Fibroblast of skin of left biceps (primary cell): ENCODE data around the gene TMPRSS9.

Experiments used
- DNase-seq, 2 experiments: peaks; one replicate each; pipeline ENCODE4 v3.0.0-alpha.2; 2013; ENCODE audit warnings: low read depth in 2 of 2

TMPRSS9 gene

DNA sequence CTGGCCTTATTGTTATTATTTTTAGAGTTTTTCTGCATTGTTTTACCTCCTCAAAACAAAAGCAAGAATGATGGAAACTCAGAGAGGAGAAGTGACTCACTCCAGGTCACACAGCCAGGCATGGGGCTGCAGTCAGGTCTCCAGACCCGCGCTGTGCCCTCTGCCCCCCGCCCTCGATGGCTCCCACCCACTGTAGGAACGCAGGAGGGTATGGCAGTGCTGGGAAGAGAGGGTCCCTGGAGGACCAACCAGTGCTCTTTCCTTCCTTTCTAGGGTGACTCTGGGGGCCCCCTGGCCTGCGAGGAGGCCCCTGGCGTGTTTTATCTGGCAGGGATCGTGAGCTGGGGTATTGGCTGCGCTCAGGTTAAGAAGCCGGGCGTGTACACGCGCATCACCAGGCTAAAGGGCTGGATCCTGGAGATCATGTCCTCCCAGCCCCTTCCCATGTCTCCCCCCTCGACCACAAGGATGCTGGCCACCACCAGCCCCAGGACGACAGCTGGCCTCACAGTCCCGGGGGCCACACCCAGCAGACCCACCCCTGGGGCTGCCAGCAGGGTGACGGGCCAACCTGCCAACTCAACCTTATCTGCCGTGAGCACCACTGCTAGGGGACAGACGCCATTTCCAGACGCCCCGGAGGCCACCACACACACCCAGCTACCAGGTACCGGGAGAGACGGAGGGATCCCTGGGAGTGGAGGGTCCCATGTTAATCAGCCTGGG is 61.7 kb downstream of the TMPRSS9 start:
- DNase-seq: no peak

- no peak for DNase-seq
Measured at GRCh38 chr19:2423071-2423914, 63.2 kb downstream of the TMPRSS9 start.

DNA sequence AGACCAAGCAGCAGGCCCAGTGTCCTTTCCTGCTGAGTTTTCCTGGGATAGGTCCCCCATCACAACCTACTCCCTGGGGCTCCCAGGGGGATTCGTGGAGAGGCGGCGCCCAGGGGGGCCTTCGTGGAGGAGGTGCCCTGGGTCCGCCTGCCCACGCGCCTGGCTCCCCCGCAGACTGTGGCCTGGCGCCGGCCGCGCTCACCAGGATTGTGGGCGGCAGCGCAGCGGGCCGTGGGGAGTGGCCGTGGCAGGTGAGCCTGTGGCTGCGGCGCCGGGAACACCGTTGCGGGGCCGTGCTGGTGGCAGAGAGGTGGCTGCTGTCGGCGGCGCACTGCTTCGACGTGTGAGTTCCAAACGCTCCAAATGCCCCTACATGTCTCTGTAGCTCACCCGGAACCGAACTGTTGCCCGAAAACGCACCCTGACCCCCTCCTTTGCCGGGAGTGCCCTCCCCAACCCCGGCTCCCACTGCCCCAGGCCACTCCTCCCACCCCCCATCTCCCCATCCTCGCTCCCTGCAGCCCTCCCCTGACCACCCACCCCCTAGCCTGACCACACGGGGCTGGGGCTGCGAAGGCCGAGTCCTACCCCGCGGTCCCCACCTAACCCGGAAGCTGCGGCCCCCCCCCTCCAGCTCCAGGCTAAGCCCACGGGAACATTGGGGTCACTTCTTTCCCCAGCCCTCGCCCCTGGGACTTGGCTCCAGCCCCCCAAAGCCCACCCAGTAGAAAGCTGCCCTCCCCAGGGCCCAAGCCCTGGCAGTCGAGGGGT is 64.0 kb downstream of the TMPRSS9 start:
- DNase-seq: no peak

GRCh38 chr19:2424686-2425621 is 64.9 kb downstream of the TMPRSS9 start:
- peak; percentile 23 to 37 for DNase-seq

DNA sequence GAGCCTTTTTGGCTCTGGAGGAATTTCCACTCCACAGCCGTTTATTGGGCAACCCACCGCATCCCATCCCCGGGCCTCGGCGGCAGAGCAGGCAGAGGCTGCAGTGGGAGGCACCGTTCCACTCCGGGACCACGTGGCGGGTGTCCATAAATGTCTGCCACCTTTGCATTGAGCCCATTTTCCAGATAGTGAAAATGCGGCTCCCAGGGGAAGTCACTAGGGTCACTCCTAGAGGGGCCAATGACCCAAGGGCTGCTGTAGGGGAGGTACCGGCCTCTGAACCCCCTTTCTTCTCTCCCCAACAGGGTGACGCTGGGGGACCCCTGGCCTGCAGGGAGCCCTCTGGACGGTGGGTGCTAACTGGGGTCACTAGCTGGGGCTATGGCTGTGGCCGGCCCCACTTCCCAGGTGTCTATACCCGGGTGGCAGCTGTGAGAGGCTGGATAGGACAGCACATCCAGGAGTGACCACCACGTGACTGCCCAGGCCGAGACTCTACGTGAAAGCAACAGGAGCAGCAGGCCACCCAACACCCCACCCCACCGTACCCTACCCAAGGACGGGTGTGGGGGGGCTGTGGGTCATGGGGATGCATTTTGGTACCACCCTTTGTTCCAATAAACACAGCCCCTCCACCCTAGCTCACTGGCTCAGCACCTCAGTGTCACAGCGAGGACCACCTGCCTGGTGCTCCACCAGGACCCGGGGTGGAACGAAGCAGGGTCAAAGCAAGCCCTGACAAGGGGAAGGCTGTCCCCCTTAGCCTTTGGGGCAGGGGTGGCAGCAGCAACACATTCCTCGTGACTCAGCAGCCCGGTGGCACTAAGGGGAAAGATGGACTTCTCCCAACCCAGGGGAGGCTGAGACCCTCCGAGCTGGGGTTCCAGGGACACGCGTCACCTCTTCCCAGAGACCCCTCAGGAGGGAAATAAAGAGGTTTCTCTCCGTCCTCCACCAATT is 65.8 kb downstream of the TMPRSS9 start:
- no peak for DNase-seq

DNA sequence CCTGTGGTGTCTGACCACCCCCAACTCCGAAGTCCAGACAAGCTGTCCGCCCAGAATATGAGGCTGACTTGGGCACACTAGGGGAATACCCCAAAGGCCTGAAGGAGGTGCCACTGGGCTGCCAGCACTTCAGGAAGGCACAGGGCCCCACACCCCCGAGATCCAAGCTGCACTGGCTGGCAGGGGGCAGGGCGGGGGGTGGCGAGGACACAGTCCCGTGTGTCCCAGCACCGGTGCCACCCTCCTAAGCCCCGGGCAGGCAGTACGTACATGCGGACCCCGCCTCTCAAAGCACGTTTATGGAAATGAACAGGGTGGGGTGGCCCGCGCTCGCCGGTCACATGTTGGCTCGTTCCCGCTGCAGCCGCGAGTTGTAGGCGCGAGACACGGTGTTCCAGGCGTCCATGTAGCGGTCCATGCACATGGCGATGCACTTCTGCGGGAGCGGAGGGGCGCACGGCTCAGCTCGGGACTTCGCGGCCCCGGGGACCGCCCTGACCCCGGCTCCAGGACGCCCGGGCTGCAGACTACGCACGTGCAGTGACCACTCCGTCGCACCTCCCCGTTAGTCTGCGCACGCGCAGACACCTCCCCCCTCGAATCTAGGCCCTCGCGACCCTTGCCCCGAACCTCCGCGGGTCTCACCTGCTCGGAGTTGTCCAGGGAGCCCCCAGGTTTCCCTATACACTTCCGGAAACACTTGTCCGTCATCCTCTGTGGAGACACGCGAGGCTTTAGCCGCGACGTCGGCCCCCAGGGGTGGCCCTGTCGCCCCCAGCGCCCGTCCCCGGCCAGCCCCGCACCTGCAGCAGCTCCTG is 66.8 kb downstream of the TMPRSS9 start:
- no peak for DNase-seq

DNA sequence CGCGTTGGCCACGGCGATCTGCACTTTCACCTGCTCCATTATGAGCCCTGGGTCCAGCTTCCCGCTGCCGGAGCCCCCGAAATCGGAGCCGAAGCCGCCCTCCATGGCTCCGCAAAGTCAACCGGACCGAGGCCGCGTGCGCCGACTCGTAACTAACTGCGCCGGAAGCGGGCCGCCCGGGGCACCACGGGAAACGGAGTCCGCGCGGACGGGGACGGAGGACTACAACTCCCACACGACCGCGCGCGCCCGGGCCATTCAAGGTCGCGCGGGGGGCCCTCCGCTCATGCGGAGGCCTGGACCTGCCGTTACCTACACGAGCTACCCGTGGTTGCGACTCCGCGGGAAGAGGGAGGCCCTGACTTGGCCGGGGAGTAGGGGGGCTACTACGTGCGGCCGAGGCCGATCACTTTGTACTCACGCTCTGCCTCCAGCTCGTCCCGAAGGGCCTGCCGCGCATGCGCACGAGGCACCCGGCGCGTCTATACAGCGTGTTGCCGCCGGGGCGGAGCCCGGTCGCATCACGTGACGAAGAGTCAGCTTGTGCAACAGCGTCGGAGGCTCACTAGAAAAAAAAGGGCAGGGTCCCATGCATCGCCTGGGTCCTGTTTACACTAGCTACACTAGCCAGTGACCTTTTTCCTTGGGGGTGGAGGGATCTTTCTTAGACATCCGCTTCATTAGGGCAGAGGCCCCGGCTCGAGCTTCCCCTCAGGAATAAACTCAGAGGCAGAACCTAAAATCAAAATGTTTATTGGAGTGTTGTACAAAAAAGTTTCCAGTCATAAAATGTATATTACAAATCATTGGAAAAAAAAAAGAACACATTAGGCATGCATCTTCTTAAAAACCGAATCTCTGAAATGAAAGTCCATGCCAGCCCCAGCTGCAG is 67.6 kb downstream of the TMPRSS9 start, which contains the start of gene TIMM13:
TIMM13 (minus strand) TSS at position 158 of the 892 bp plus-strand sequence; CDS start at position 105, 53 bp downstream.
- peak; percentile 87 for DNase-seq

DNA sequence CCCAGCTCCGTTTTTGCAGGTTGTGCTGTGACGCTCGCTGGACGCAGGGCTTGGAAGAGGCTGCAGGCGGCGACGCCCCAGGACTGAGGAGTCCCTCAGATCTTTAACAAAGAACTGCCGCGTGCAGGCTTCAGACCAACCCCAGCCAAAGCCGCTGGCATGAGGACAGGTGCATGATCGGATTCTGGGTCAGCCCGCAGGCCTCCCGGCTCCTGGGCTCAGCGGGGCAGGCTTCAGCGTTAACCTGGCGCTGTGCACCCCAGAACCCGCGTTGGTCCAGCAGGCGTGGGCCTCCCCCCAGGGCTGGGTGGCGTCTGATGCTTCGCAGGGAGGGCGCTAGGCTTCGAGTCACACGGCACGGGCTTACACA is 68.2 kb downstream of the TMPRSS9 start:
- DNase-seq: no peak

- no peak for DNase-seq
Measured at GRCh38 chr19:2428756-2429711, 69.0 kb downstream of the TMPRSS9 start.

GRCh38 chr19:2429917-2430535 is 70.0 kb downstream of the TMPRSS9 start:
- no peak for DNase-seq

- no peak for DNase-seq
Measured at GRCh38 chr19:2431318-2432055, 71.4 kb downstream of the TMPRSS9 start.

- no peak for DNase-seq
Measured at GRCh38 chr19:2432131-2432848, 72.2 kb downstream of the TMPRSS9 start.

- no peak for DNase-seq
Measured at GRCh38 chr19:2433854-2434253, 73.8 kb downstream of the TMPRSS9 start.

DNA sequence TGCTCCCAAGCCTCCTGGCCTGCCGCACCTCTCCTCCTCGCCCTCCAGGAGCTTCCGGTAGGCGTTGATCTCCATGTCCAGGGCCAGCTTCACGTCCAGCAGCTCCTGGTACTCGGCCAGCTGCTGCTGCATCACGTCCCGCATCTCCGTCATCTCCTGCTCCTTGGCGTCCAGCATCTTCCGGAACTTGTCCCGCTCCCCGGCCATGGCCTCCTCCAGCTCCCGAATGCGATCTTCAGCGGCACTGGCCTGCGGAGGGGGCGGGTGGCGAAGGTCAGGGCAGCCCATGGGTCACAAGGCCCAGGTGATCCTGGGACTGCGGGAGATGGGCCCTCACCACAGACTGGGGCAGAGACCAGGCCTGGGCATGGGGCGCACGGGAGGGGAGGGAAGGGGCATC is 74.2 kb downstream of the TMPRSS9 start:
- no peak for DNase-seq

DNA sequence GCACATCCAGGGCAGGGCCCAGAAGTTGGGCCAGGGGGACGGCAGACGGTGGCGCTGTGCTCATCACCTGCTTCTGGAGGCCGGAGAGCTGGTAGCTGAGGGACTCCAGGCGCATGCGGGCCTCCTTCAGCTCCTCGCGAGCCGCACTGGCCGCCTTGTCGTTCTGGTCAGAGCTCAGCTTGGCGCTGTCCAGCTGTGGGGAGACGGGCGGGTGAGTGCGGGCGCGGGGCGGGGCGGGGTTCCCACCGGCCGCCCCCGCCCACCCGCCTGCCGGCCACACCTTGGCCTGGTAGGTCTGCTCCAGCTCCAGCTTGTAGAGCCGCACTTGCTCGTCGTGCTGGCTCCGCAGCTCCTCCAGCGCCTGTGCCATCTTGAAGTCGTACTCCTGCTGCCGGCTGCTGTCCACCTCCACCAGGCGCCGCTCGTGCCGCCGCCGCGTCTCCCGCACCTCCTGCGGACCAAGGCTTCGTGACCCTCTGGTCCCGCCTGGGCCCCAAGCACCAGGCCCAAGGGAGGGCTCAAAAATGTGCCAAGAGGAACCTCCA is 74.7 kb downstream of the TMPRSS9 start:
- no peak for DNase-seq
